PC-9 (cell line): ENCODE results near the gene IMP4. TPM values are rescaled to one million over a fixed set of nuclear protein-coding genes. Genes with fewer than 3 reads are reported as not detected.

Experiments used
- BruUV-seq: library from RNA; stranded (reverse); fragments of 400-500 nt; replicated peaks from 2 replicates; lab custom pipeline; 2021; lab: Mats Ljungman, UMichigan
- CTCF ChIA-PET: fragments of 300-600 bp; sonication (Branson Sonifier 250); formaldehyde crosslinking; loops from one replicate; lab custom pipeline; 2022; ENCODE audit warnings: antibody characterized with exemption; lab: Charles Lee
- POLR2A ChIA-PET: fragments of 300-600 bp; sonication (Branson Sonifier 250); formaldehyde crosslinking; loops from one replicate; lab custom pipeline; 2022; ENCODE audit warnings: antibody characterized with exemption; ENCODE audit not compliant: unreplicated experiment; lab: Charles Lee
- DNase-seq, 2 experiments: peaks; one replicate each; pipeline versions ENCODE4 v3.0.0 to v3.0.0-alpha.2; 2015 to 2022; ENCODE audit warnings: mixed read lengths in 1 of 2
- H2AFZ ChIP-seq: fragments of 200-600 bp; sonication (generic); 2 replicates; pipeline ENCODE4 v1.8.1; 2017; ENCODE audit warnings: antibody characterized with exemption
- H3F3A ChIP-seq: fragments of 200-600 bp; sonication (generic); 2 replicates; pipeline ENCODE4 v1.8.1; 2017; ENCODE audit warnings: antibody characterized with exemption, mild to moderate bottlenecking, low read depth; ENCODE audit not compliant: insufficient read depth
- H3K27ac ChIP-seq: fragments of 200-600 bp; sonication (generic); 2 replicates; pipeline ENCODE4 v1.6.1; 2016; ENCODE audit warnings: mixed run types
- H3K27me3 ChIP-seq: fragments of 200-600 bp; sonication (generic); 2 replicates; pipeline ENCODE4 v1.6.1; 2016; ENCODE audit warnings: low read depth, mixed run types; ENCODE audit not compliant: insufficient read depth
- H3K36me3 ChIP-seq: fragments of 200-600 bp; sonication (generic); 2 replicates; pipeline ENCODE4 v1.6.1; 2016; ENCODE audit warnings: low read depth, mixed run types
- H3K4me1 ChIP-seq: fragments of 200-600 bp; sonication (generic); replicated peaks from 2 replicates; pipeline ENCODE4 v1.6.1; 2016; ENCODE audit warnings: mixed run types; ENCODE audit not compliant: insufficient read depth
- H3K4me2 ChIP-seq: fragments of 200-600 bp; sonication (generic); 2 replicates; pipeline ENCODE4 v1.6.1; 2017; ENCODE audit warnings: mixed run types
- H3K4me3 ChIP-seq: fragments of 200-600 bp; sonication (generic); 2 replicates; pipeline ENCODE4 v1.6.1; 2016; ENCODE audit warnings: mixed run types
- H3K79me2 ChIP-seq: fragments of 200-600 bp; sonication (generic); 2 replicates; pipeline ENCODE4 v1.6.1; 2017; ENCODE audit warnings: low read depth, mixed run types
- H3K9me2 ChIP-seq: fragments of 200-600 bp; sonication (generic); 2 replicates; pipeline ENCODE4 v1.8.1; 2017; ENCODE audit warnings: mild to moderate bottlenecking; ENCODE audit not compliant: insufficient read depth
- H3K9me3 ChIP-seq: fragments of 200-600 bp; sonication (generic); 2 replicates; pipeline ENCODE4 v1.8.1; 2016; ENCODE audit warnings: low read depth; ENCODE audit not compliant: insufficient read depth
- H4K20me1 ChIP-seq: fragments of 200-600 bp; sonication (generic); 2 replicates; pipeline ENCODE4 v1.8.1; 2017; ENCODE audit not compliant: insufficient read depth
- CTCF ChIP-seq: fragments of 200-600 bp; sonication (generic); conservative IDR thresholded peaks from 2 replicates; pipeline ENCODE4 v1.6.1; 2017; ENCODE audit warnings: mixed run types, antibody characterized with exemption, mild to moderate bottlenecking, moderate library complexity
- EZH2 ChIP-seq: fragments of 200-600 bp; sonication (generic); IDR thresholded peaks from 2 replicates; pipeline ENCODE4 v1.8.0; 2017; ENCODE audit warnings: antibody characterized with exemption, low read depth
- intact Hi-C: fragments of 100-400 bp; cut with micrococcal nuclease; formaldehyde crosslinking; loops from one replicate; pipeline ENCODE4 v1.10.0; 2022; ENCODE audit not compliant: unreplicated experiment
- total RNA-seq: library from RNA; stranded (reverse); gene quantifications from 2 replicates; pipeline ENCODE4 v1.2.3, GENCODE V29; 2021

IMP4 gene
- total RNA-seq, 1 experiment from 2014 or later: 76.8 TPM

- Histone ChIP-seq H3K4me1 (no peaks in the 10 kb centered on the region), H3K9me2 (no peaks in the 10 kb centered on the region), H2AFZ (no peak overlapping the region), H3K36me3 (no peaks in the 10 kb centered on the region), H3K4me3 (no peak overlapping the region), H3K27ac (no peak overlapping the region), H4K20me1 (no peaks in the 10 kb centered on the region), H3K4me2 (no peak overlapping the region), H3K79me2 (no peaks in the 10 kb centered on the region), H3K9me3 (no peaks in the 10 kb centered on the region), H3K27me3 (no peaks in the 10 kb centered on the region), H3F3A (no peaks in the 10 kb centered on the region)
- no TSS peak for BruUV-seq
- intact Hi-C loops: no loop called here
- no peak for DNase-seq
- ChIA-PET POLR2A (no interaction called here), CTCF (no interaction called here)
- no peak for TF ChIP-seq EZH2
- no peak for TF ChIP-seq CTCF
These were observed 23.3 kb downstream of the IMP4 start for GRCh38 chr2:130365963-130366362.

GRCh38 chr2:130366720-130367119 is 24.0 kb downstream of the IMP4 start:
- ChIA-PET POLR2A (no interaction called here), CTCF (interaction anchor here (0.6 kb wide), 1 partner anchor 443 kb away, joined by 8 read pairs; no protein-coding TSS in a partner anchor)
- H3K79me2 ChIP-seq: no peaks in the 10 kb centered on the region
- intact Hi-C loops: no loop called here
- BruUV-seq: no TSS peak
- H4K20me1 ChIP-seq: no peaks in the 10 kb centered on the region
- no peaks in the 10 kb centered on the region for H3K9me3 ChIP-seq
- H3K4me1 ChIP-seq: no peaks in the 10 kb centered on the region
- H3K4me2 ChIP-seq: no peak overlapping the region
- no peak for TF ChIP-seq EZH2
- no peak for TF ChIP-seq CTCF
- DNase-seq: no peak
- H3K27ac ChIP-seq: no peak overlapping the region
- H3F3A ChIP-seq: no peaks in the 10 kb centered on the region
- no peaks in the 10 kb centered on the region for H3K27me3 ChIP-seq
- H3K4me3 ChIP-seq: no peak overlapping the region
- H3K9me2 ChIP-seq: no peaks in the 10 kb centered on the region
- no peaks in the 10 kb centered on the region for H3K36me3 ChIP-seq
- no peak overlapping the region for H2AFZ ChIP-seq

- no TSS peak for BruUV-seq
- Histone ChIP-seq H3K4me1 (0 out of 2 replicates have a peak, but pooled peaks cover 3% of the 10 kb centered on the region), H4K20me1 (no peaks in the 10 kb centered on the region), H3K9me2 (no peaks in the 10 kb centered on the region), H3K79me2 (no peaks in the 10 kb centered on the region), H3K27ac (no peak overlapping the region), H3K4me3 (no peak overlapping the region), H3K27me3 (no peaks in the 10 kb centered on the region), H3K36me3 (no peaks in the 10 kb centered on the region), H2AFZ (no peak overlapping the region), H3K9me3 (no peaks in the 10 kb centered on the region), H3F3A (no peaks in the 10 kb centered on the region), H3K4me2 (no peak overlapping the region)
- no peak for DNase-seq
- ChIA-PET POLR2A (no interaction called here), CTCF (no interaction called here)
- TF ChIP-seq EZH2 (no peak), CTCF (no peak)
- intact Hi-C loops: no loop called here
These were observed 26.1 kb downstream of the IMP4 start for GRCh38 chr2:130368786-130369185.
